CD4-positive, alpha-beta T cell treated with Interleukin-2 at 100 ng/mL for 4 hours (primary cell): Measurements from ENCODE around the gene BLOC1S4.

Experiments used
- DNase-seq: peaks from one replicate; pipeline ENCODE4 v3.0.0-alpha.2; 2020; ENCODE audit warnings: low spot score

Gene BLOC1S4

GRCh38 chr4:6764976-6765620, 49.1 kb downstream of the BLOC1S4 start:
- DNase-seq, result no peak

GRCh38 chr4:6765703-6766102, 49.7 kb downstream of the BLOC1S4 start:
- no peak for DNase-seq
